Activated CD4-positive, CD25-positive, alpha-beta regulatory T cell treated with anti-CD3 and anti-CD28 coated beads, Interleukin-2, amount 50 U/mL, for 72 hours (primary cell): Measurements from ENCODE around the gene TXNDC11.

Source experiments
- DNase-seq: peaks from one replicate; pipeline ENCODE4 v3.0.0; 2021

Gene TXNDC11

GRCh38 chr16:11672206-11673090 is 70.2 kb downstream of the TXNDC11 start:
- DNase-seq, result no peak

GRCh38 chr16:11671676-11672075 is 71.0 kb downstream of the TXNDC11 start:
- DNase-seq, result no peak

- DNase-seq, result no peak
Observed at GRCh38 chr16:11671271-11671670, 71.4 kb downstream of the TXNDC11 start.

- no peak for DNase-seq
Observed at GRCh38 chr16:11670171-11671131, 72.2 kb downstream of the TXNDC11 start.

- DNase-seq, result no peak
Observed at GRCh38 chr16:11669380-11670146, 73.1 kb downstream of the TXNDC11 start.

GRCh38 chr16:11668623-11669379 is 73.9 kb downstream of the TXNDC11 start:
- no peak for DNase-seq

GRCh38 chr16:11667824-11668622 is 74.6 kb downstream of the TXNDC11 start, which contains the start of gene SNN:
Gene SNN, plus strand, starts transcription at chr16:11668455. Its CDS starts 7,605 bp downstream, at chr16:11676060.
- peak; percentile 85 for DNase-seq

GRCh38 chr16:11667221-11667823 is 75.3 kb downstream of the TXNDC11 start:
- no peak for DNase-seq

- no peak for DNase-seq
Observed at GRCh38 chr16:11666103-11667055, 76.3 kb downstream of the TXNDC11 start.

- no peak for DNase-seq
Observed at GRCh38 chr16:11665071-11665491, 77.6 kb downstream of the TXNDC11 start.

- DNase-seq, result no peak
Observed at GRCh38 chr16:11662582-11662981, 80.1 kb downstream of the TXNDC11 start.

GRCh38 chr16:11660565-11660964 is 82.1 kb downstream of the TXNDC11 start:
- DNase-seq, result no peak

GRCh38 chr16:11658896-11659708 is 83.6 kb downstream of the TXNDC11 start:
- DNase-seq, result no peak

- no peak for DNase-seq
Observed at GRCh38 chr16:11657556-11657955, 85.1 kb downstream of the TXNDC11 start.

GRCh38 chr16:11655655-11656054 is 87.0 kb downstream of the TXNDC11 start:
- DNase-seq, result no peak

GRCh38 chr16:11651796-11652195 is 90.9 kb downstream of the TXNDC11 start:
- no peak for DNase-seq

GRCh38 chr16:11650641-11651591 is 91.7 kb downstream of the TXNDC11 start:
- no peak for DNase-seq
